ENCODE measurements around the gene LRRC75B. TPM values are rescaled to one million over a fixed set of nuclear protein-coding genes. Genes with fewer than 3 reads are reported as not detected.
A peak's percentile ranks its signal among the peaks of the same experiment; 100 is the strongest.
"Not testable (repeated sequence)": the region's sequence is repeated elsewhere in the genome, so short reads cannot be mapped to it uniquely, and the experiment has no call there.

LRRC75B gene, protein sequence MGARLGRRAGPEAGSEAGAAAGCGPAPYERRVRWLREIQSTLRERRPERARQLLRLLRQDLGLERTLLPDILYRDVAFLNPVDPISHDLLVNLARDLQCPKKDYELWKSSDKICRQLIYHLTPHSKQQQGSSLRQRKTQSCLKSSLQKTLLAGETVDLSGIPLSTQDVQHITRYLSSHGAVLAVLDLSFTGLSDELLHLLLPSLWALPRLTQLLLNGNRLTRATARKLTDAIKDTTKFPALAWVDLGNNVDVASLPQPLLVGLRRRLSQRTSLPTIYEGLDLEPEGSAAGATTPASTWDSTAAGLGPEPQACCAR
- total RNA-seq (9.8 TPM), polyA plus RNA-seq (ENCODE audit: insufficient read depth in 1 of 8, insufficient read length in 8 of 8, low replicate concordance in 1 of 8) (10 to 100 TPM in 2 of 8 donors, 1 to 10 TPM in 6; 8.0 to 14.9 (median 8.9) TPM)
- long read RNA-seq, donor 1, partial matches to known transcripts: 0 of 3 reads
- long read RNA-seq, donor 1, other reads (novel, unspliced or antisense): 0 of 3 reads
- long read RNA-seq, donor 2: 0 reads
- long read RNA-seq, donor 3, partial matches to known transcripts: 0 of 2 reads
- long read RNA-seq, donor 3, other reads (novel, unspliced or antisense): 0 of 2 reads
- long read RNA-seq, donor 4, partial matches to known transcripts: 0 of 4 reads
- long read RNA-seq, donor 4, other reads (novel, unspliced or antisense): 0 of 4 reads
- long read RNA-seq, donor 5, transcript LRRC75B-201 (4 exons, 1,238 nt): major isoform, 6 of 7 reads
- long read RNA-seq, donor 5, partial matches to known transcripts: 0 of 7 reads
- long read RNA-seq, donor 5, other reads (novel, unspliced or antisense): 0 of 7 reads
- long read RNA-seq, donor 6, partial matches to known transcripts: 0 of 4 reads
- long read RNA-seq, donor 6, other reads (novel, unspliced or antisense): 0 of 4 reads
- long read RNA-seq, donor 7, partial matches to known transcripts: 0 of 1 reads
- long read RNA-seq, donor 7, other reads (novel, unspliced or antisense): 0 of 1 reads
- long read RNA-seq, donor 8, partial matches to known transcripts: 0 of 1 reads
- long read RNA-seq, donor 8, other reads (novel, unspliced or antisense): 0 of 1 reads
- long read RNA-seq, donor 9, partial matches to known transcripts: 0 of 1 reads
- long read RNA-seq, donor 9, other reads (novel, unspliced or antisense): 0 of 1 reads
- long read RNA-seq, donor 10, partial matches to known transcripts: 0 of 3 reads
- long read RNA-seq, donor 10, other reads (novel, unspliced or antisense): 0 of 3 reads
- long read RNA-seq, donor 11: 0 reads

DNA sequence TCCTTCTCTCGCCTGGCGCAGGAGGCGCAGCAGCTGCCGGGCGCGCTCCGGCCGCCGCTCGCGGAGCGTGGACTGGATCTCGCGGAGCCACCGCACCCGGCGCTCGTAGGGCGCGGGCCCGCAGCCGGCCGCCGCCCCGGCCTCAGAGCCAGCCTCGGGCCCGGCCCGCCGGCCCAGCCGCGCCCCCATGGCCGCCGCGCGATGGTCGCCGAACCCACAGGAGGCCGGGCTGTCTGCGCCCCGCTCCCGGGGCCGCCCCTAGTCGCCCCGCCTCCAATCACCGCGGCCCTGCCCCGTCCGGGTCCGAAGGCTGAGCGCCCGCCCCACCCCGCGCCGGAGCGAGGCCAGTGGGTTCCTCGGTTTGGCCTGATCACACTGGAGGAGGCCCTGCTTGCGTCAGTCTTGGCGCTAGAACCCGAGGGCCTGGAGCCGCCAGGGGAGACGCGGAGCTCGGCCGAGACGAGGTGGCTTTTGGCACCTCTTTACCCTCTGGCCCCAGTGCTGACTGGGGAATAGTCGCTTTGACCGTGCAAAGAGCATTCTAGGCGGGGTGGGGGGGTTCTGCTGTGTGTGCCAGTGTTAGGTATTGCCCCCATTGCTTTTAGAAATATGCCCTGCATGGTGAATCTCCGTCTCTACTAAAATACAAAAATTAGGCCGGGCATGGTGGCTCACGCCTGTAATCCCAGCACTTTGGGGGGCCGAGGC lies at the start of gene LRRC75B:
TSS of gene LRRC75B (minus strand) at position 223 of the 708 bp plus-strand sequence. CDS start at position 189, 34 bp downstream.
- Histone ChIP-seq H3K27me3 (ENCODE audit: control insufficient read depth, insufficient read depth, low read length) (no peaks in the 10 kb centered on the region), H3K4me1 (ENCODE audit: control insufficient read depth, insufficient read depth, low read length) (peaks cover 11% of the 10 kb centered on the region), H3K9me3 (replicated peaks; ENCODE audit: control insufficient read depth, low read depth, low read length) (no peaks in the 10 kb centered on the region), H3K4me3 (ENCODE audit: low read length) (peak within 1 kb of the TSS; percentile 54), H3K27ac (ENCODE audit: low read length) (peak within 1 kb of the TSS; percentile 72), H3K36me3 (ENCODE audit: control insufficient read depth, insufficient read depth, low read length) (peaks cover 16% of the 10 kb centered on the region)
- under 1% methylated on average over 65 of the region's 72 CpGs for WGBS (ENCODE audit: insufficient coverage)
- peak; percentile 93 for DNase-seq

DNA sequence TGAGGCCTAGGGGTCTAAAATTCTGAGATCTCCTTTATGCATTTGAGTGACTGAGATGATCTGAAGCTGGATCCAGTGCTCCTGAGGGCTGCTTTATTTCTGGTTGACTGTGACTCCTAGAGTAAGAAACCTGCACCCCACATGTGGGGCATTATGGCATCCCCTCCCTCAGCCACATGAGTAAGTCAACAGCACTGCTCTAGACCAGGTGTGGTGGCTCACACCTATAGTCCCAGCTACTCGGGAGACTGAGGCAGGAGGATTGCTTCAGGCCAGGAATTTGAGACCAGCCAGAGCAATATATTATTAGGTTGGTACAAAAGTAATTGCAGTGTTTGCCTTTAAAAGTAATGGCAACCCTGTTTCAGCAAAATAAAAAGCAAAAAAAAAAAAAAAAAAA lies 49.4 kb upstream of the LRRC75B start:
- no CpG with 5 or more reads among the region's 1 CpG for WGBS (ENCODE audit: insufficient coverage)
- H3K4me3 ChIP-seq (ENCODE audit: low read length); H3K36me3 ChIP-seq (ENCODE audit: control insufficient read depth, insufficient read depth, low read length); DNase-seq; H3K4me1 ChIP-seq (ENCODE audit: control insufficient read depth, insufficient read depth, low read length); H3K27ac ChIP-seq (ENCODE audit: low read length); H3K9me3 ChIP-seq (replicated peaks; ENCODE audit: control insufficient read depth, low read depth, low read length); H3K27me3 ChIP-seq (ENCODE audit: control insufficient read depth, insufficient read depth, low read length): not testable (repeated sequence)

DNA sequence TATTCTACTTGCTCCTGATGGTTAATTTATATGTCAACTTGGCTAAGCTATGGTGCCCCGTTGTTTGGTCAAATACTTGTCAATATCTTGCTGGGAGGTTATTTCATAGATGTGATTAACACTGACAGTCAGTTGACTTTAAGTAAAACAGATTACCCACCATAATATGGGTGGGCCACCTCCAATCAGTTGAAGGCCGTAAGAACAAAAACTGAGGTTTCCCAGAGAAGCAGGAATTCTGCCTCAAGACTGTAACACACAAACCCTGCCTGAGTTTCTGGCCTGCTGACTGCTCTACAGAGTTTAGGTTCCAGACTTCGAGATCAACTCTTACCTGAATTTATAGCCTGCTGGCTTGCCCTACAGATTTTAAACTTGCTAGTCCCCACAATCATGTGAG lies 43.6 kb upstream of the LRRC75B start:
- H3K4me3 ChIP-seq (ENCODE audit: low read length); H3K9me3 ChIP-seq (replicated peaks; ENCODE audit: control insufficient read depth, low read depth, low read length); H3K27me3 ChIP-seq (ENCODE audit: control insufficient read depth, insufficient read depth, low read length); H3K36me3 ChIP-seq (ENCODE audit: control insufficient read depth, insufficient read depth, low read length); DNase-seq; H3K27ac ChIP-seq (ENCODE audit: low read length): not testable (repeated sequence)
- peaks cover 12% of the 10 kb centered on the region for H3K4me1 ChIP-seq (ENCODE audit: control insufficient read depth, insufficient read depth, low read length)
- WGBS (ENCODE audit: insufficient coverage): 100% methylated on average over 1 of the region's 3 CpGs

DNA sequence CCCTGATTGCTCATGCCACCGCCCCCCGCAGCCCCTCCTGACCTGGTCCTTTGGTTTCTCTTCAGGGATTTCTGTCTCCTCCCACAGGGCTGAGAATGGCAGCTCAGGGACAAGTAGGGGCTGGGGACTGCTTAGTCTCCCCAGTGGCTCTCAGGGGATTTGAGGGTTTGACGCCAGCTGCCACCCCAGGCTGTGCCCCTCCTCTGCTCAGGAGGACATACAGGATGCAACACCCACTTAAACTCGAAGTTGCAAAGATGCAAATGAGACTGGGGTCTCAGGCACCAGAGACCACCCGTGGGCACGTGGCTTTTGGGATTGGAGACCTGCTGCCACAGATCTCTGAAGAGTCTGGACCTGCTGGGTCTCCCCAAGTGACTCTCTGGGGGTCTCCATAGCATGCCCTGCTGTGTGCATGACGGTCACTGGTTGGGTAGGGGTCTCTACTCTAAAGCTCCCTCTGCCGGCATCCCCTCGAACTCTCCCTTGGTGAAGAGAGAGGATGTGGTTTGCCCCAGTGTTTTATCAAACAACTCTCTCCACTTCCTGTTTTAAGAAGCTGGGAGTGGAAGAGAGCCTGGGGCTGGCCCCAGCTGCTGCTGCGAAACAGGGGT lies 42.0 kb upstream of the LRRC75B start:
- WGBS (ENCODE audit: insufficient coverage): 44% methylated on average over 3 of the region's 10 CpGs

DNA sequence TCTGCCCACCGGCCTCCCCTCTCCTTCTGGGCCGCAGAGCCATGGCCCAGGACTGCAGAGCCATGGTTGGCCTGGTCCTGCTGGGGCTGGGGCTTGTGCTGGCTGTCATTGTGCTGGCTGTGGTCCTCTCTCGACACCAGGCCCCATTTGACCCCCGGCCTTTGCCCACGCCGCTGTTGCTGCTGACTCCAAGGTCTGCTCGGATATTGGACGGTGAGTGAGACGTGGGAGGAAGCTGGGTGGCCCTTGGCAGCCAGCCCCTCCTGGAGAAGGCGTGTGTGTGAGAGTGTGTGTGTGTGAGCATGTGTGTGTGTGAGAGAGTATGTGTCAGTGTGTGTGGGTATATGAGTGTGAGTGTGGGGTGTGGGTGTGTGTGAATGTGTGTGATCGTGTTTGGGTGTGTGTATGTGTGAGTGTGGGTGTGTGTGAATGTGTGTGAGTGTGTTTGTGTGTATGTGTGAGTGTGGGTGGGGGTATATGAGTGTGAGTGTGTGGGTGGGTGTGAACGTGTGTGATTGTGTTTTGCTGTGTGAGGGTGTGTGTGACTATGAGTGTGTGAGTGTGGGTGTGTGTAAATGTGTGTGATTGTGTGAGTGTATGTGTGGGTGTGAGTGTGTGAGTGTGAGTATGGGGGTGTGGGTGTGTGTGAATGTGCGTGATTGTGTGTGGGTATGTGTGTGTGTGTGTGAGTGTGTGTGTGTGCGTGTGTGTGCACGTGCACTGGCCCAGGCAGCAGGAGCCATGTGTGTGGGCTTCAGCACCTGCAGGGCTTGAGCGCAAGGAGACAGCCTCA lies 40.6 kb upstream of the LRRC75B start:
- DNase-seq: peak; percentile 59
- not testable (repeated sequence) for H3K9me3 ChIP-seq (replicated peaks; ENCODE audit: control insufficient read depth, low read depth, low read length); H3K36me3 ChIP-seq (ENCODE audit: control insufficient read depth, insufficient read depth, low read length); H3K27me3 ChIP-seq (ENCODE audit: control insufficient read depth, insufficient read depth, low read length); H3K27ac ChIP-seq (ENCODE audit: low read length); H3K4me3 ChIP-seq (ENCODE audit: low read length)
- WGBS (ENCODE audit: insufficient coverage): 29% methylated on average over 8 of the region's 16 CpGs
- peaks cover 15% of the 10 kb centered on the region for H3K4me1 ChIP-seq (ENCODE audit: control insufficient read depth, insufficient read depth, low read length)

More for the DNA sequence above, 42.0 kb upstream of the LRRC75B start:
- DNase-seq; H3K27ac ChIP-seq (ENCODE audit: low read length); H3K36me3 ChIP-seq (ENCODE audit: control insufficient read depth, insufficient read depth, low read length); H3K9me3 ChIP-seq (replicated peaks; ENCODE audit: control insufficient read depth, low read depth, low read length); H3K27me3 ChIP-seq (ENCODE audit: control insufficient read depth, insufficient read depth, low read length); H3K4me3 ChIP-seq (ENCODE audit: low read length): not testable (repeated sequence)
- H3K4me1 ChIP-seq (ENCODE audit: control insufficient read depth, insufficient read depth, low read length): peaks cover 15% of the 10 kb centered on the region

DNA sequence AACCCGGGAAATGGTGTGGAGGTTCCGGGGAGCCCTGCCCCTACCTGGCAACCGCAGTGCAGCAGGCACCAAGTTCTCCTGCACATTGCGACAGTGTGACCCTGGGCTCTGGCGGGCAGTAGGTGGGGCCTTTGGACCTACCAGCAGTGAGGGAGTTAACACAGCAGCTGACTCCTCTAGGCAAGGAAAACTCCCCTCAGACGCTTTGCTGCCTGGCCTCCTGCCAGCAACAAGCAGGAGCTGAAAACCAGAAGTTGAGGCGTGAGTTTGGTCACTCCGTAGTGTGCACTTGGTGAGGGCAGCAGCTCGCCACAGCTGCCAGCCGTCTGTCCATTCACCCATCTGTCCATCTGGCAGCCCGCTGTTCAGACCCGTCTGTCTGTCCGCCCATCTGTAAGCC lies 39.8 kb upstream of the LRRC75B start:
- not testable (repeated sequence) for H3K4me3 ChIP-seq (ENCODE audit: low read length); H3K36me3 ChIP-seq (ENCODE audit: control insufficient read depth, insufficient read depth, low read length); H3K27ac ChIP-seq (ENCODE audit: low read length); H3K9me3 ChIP-seq (replicated peaks; ENCODE audit: control insufficient read depth, low read depth, low read length); H3K27me3 ChIP-seq (ENCODE audit: control insufficient read depth, insufficient read depth, low read length)
- peak; percentile 60 for DNase-seq
- WGBS (ENCODE audit: insufficient coverage): 22% methylated on average over 4 of the region's 13 CpGs
- H3K4me1 ChIP-seq (ENCODE audit: control insufficient read depth, insufficient read depth, low read length): peaks cover 15% of the 10 kb centered on the region

DNA sequence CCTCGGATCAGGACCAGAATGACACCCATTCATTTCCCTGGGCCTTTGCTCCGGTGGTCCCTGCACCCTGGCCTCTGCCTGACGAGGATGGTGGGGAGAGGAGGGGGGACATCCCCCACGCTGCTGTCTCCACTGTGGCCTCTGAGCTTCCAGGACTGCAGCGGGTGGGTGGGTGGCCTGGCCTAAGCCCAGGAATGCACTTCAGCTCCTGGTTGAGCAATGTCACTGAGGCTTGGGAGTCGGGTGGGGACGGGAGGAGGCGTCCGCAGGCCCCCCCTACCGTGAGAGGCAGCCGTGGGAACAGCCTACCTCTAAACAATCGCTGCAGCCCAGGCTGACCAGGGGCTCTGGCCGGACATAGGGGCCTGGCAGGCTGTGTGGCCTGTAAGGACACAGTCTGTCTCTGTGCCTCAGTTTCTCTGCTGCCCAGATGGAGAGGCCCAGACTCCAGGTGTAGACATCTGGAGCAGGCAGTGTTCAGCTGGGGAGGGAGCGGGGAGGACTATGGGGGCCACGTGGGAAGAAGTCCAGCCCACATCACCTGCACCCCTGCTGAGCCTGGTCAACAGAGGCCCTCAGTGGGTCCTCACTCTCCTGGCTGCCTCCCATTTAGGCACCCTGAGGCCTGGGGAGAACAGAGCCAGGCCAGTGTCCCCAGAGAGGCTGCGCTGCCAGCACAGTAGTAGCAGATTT lies 38.7 kb upstream of the LRRC75B start:
- peak; percentile 39 for DNase-seq

DNA sequence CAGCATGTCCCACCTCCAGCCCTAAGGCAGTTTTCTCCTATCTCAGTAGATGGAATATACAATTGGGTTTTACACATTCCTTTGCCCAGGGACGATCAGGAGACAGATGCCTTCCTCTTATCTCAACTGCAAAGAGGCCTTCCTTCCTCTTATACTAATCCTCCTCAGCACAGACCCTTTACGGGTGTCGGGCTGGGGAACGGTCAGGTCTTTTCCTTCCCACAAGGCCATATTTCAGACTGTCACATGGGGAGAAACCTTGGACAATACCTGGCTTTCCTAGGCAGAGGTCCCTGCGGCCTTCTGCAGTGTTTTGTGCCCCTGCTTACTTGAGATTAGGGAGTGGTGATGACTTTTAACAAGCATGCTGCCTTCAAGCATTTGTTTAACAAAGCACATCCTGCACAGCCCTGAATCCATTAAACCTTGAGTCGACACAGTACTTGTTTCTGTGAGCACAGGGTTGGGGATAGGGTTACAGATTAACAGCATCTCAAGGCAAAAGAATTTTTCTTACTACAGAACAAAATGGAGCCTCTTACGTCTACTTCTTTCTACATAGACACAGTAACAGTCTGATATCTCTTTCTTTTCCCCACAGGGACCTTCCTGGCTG lies 38.0 kb upstream of the LRRC75B start:
- not testable (repeated sequence) for H3K27me3 ChIP-seq (ENCODE audit: control insufficient read depth, insufficient read depth, low read length); DNase-seq; H3K27ac ChIP-seq (ENCODE audit: low read length); H3K4me3 ChIP-seq (ENCODE audit: low read length); H3K36me3 ChIP-seq (ENCODE audit: control insufficient read depth, insufficient read depth, low read length); H3K9me3 ChIP-seq (replicated peaks; ENCODE audit: control insufficient read depth, low read depth, low read length)
- H3K4me1 ChIP-seq (ENCODE audit: control insufficient read depth, insufficient read depth, low read length): peaks cover 15% of the 10 kb centered on the region
- WGBS (ENCODE audit: insufficient coverage): no CpG with 5 or more reads among the region's 7 CpGs

More for the DNA sequence above, 38.7 kb upstream of the LRRC75B start:
- 31% methylated on average over 6 of the region's 16 CpGs for WGBS (ENCODE audit: insufficient coverage)
- H3K36me3 ChIP-seq (ENCODE audit: control insufficient read depth, insufficient read depth, low read length); H3K4me3 ChIP-seq (ENCODE audit: low read length); H3K27ac ChIP-seq (ENCODE audit: low read length); H3K27me3 ChIP-seq (ENCODE audit: control insufficient read depth, insufficient read depth, low read length); H3K9me3 ChIP-seq (replicated peaks; ENCODE audit: control insufficient read depth, low read depth, low read length): not testable (repeated sequence)
- peaks cover 15% of the 10 kb centered on the region for H3K4me1 ChIP-seq (ENCODE audit: control insufficient read depth, insufficient read depth, low read length)

All from muscle of leg (tissue), 16 donors.